HCT116 (cell line): ENCODE results near the gene ACTR3. TPM values are rescaled to one million over a fixed set of nuclear protein-coding genes. Genes with fewer than 3 reads are reported as not detected.

Experiments used
- ATAC-seq: fragments of 200-7000 bp; cut with Tn5 transposase; 2 replicates; pipeline ENCODE4 v1.9.1; 2020; ENCODE audit warnings: mild to moderate bottlenecking, moderate library complexity
- BruUV-seq: library from RNA; stranded (reverse); fragments of 400-500 nt; replicated peaks from 2 replicates; lab custom pipeline; 2021; lab: Mats Ljungman, UMichigan
- CTCF ChIA-PET: fragments of 300-600 bp; sonication (Branson Sonifier 250); formaldehyde crosslinking; loops from one replicate; lab custom pipeline; 2021; ENCODE audit warnings: antibody characterized with exemption; lab: Charles Lee
- POLR2A ChIA-PET: fragments of 300-600, 350-600 bp; sonication (Branson Sonifier 250); formaldehyde crosslinking; loops from one replicate; lab custom pipeline; 2021; ENCODE audit warnings: antibody characterized with exemption; lab: Charles Lee
- RAD21 ChIA-PET, 2 experiments: fragments of 300-600 bp; sonication (Branson Sonifier 250); formaldehyde crosslinking; loops; one replicate each; lab custom pipeline; 2023; ENCODE audit warnings: low total read pairs in 2 of 2; ENCODE audit not compliant: uncharacterized antibody in 2 of 2, unreplicated experiment in 2 of 2, low non-redundant PET in 1 of 2; lab: Charles Lee
- DNase-seq: peaks from one replicate; pipeline ENCODE4 v3.0.0-alpha.2; 2010; ENCODE audit warnings: low read depth, low spot score
- H2AFZ ChIP-seq: fragments of 200-600 bp; shearing (Covaris generic), sonication (generic); 2 replicates; pipeline ENCODE4 v1.6.1; 2017; ENCODE audit warnings: low read depth, mixed run types, mixed read lengths, antibody characterized with exemption, low read length; ENCODE audit not compliant: poor library complexity, severe bottlenecking
- H3K27ac ChIP-seq: 2 replicates; pipeline ENCODE4 v1.5.1; 2012; ENCODE audit warnings: low read depth, low read length
- H3K27me3 ChIP-seq: fragments of 200-600 bp; sonication (generic); 2 replicates; pipeline ENCODE4 v1.6.1; 2016; ENCODE audit warnings: mixed run types, low read length, mixed read lengths; ENCODE audit not compliant: insufficient read depth
- H3K36me3 ChIP-seq, 2 experiments: fragments of 200-500 bp in 1 of 2; fragments of 200-600 bp in 1 of 2; sonication (Bioruptor generic) in 1 of 2; sonication (generic) in 1 of 2; 2 replicates each; pipeline versions ENCODE4 v1.5.1 to v1.6.1; 2014 to 2016; ENCODE audit warnings: low read length in 2 of 2, inconsistent platforms in 1 of 2, mixed read lengths in 1 of 2, mixed run types in 1 of 2; ENCODE audit not compliant: insufficient read depth in 2 of 2, control insufficient read depth in 1 of 2
- H3K4me1 ChIP-seq, 2 experiments: fragments of 200-600 bp in 1 of 2; sonication (generic) in 1 of 2; 2 replicates each; pipeline versions ENCODE4 v1.5.1 to v1.6.1; 2012 to 2017; ENCODE audit warnings: low read length in 2 of 2, inconsistent platforms in 1 of 2, mild to moderate bottlenecking in 1 of 2, mixed read lengths in 1 of 2, mixed run types in 1 of 2, moderate library complexity in 1 of 2; ENCODE audit not compliant: insufficient read depth in 2 of 2, control insufficient read depth in 1 of 2
- H3K4me2 ChIP-seq: fragments of 200-600 bp; sonication (generic); 2 replicates; pipeline ENCODE4 v1.6.1; 2017; ENCODE audit warnings: mixed run types, low read length, mixed read lengths
- H3K4me3 ChIP-seq, 2 experiments: fragments of 200-600 bp in 1 of 2; sonication (generic) in 1 of 2; replicated peaks in 1 of 2; 2 replicates each; pipeline ENCODE4 v1.5.1; 2011 to 2016; ENCODE audit warnings: low read length in 2 of 2, control low read depth in 1 of 2, low read depth in 1 of 2, mild to moderate bottlenecking in 1 of 2, mixed read lengths in 1 of 2, mixed run types in 1 of 2
- H3K79me2 ChIP-seq: fragments of 200-600 bp; sonication (generic); 2 replicates; pipeline ENCODE4 v1.6.1; 2017; ENCODE audit warnings: mild to moderate bottlenecking, mixed run types, low read length, moderate library complexity, mixed read lengths; ENCODE audit not compliant: insufficient read depth
- H3K9ac ChIP-seq: fragments of 200-600 bp; sonication (generic); 2 replicates; pipeline ENCODE4 v1.6.1; 2016; ENCODE audit warnings: low read length, mixed read lengths
- H3K9me2 ChIP-seq: fragments of 200-600 bp; sonication (generic), shearing (Covaris generic); 2 replicates; pipeline ENCODE4 v1.6.1; 2017; ENCODE audit warnings: mixed run types, mild to moderate bottlenecking, moderate library complexity; ENCODE audit not compliant: insufficient read depth
- H3K9me3 ChIP-seq, 2 experiments: fragments of 200-500 bp in 1 of 2; fragments of 200-600 bp in 1 of 2; sonication (Bioruptor generic) in 1 of 2; sonication (generic) in 1 of 2; 2 replicates each; pipeline ENCODE4 v1.6.1; 2014 to 2017; ENCODE audit warnings: low read length in 2 of 2, mixed read lengths in 2 of 2, inconsistent platforms in 1 of 2, low read depth in 1 of 2, mild to moderate bottlenecking in 1 of 2, mixed run types in 1 of 2, moderate library complexity in 1 of 2; ENCODE audit not compliant: control insufficient read depth in 1 of 2, insufficient read depth in 1 of 2
- H4K20me1 ChIP-seq: fragments of 200-600 bp; sonication (generic), shearing (Covaris generic); 2 replicates; pipeline ENCODE4 v1.6.1; 2017; ENCODE audit warnings: mixed run types, mild to moderate bottlenecking, moderate library complexity; ENCODE audit not compliant: insufficient read depth
- CTCF ChIP-seq, 3 experiments: fragments of 200-600 bp in 1 of 3; sonication (generic) in 1 of 3; IDR thresholded peaks in 2 of 3; conservative IDR thresholded peaks in 1 of 3; 2 replicates each; pipeline ENCODE4 v1.5.1; 2012 to 2017; ENCODE audit warnings: low read depth in 2 of 3, low read length in 2 of 3, antibody characterized with exemption in 1 of 3, borderline replicate concordance in 1 of 3, control low read depth in 1 of 3, mild to moderate bottlenecking in 1 of 3, mixed read lengths in 1 of 3, mixed run types in 1 of 3, moderate library complexity in 1 of 3; ENCODE audit not compliant: insufficient read depth in 1 of 3
- EZH2 ChIP-seq: fragments of 200-600 bp; sonication (generic); IDR thresholded peaks from 2 replicates; pipeline ENCODE4 v1.6.1; 2017; ENCODE audit warnings: antibody characterized with exemption, mixed run types
- EZH2phosphoT487 ChIP-seq: fragments of 200-600 bp; IDR thresholded peaks from 2 replicates; pipeline ENCODE4 v1.6.1; 2018; ENCODE audit warnings: antibody characterized with exemption, borderline replicate concordance
- MAX ChIP-seq: IDR thresholded peaks from 2 replicates; pipeline ENCODE4 v1.6.1; 2012
- POLR2A ChIP-seq: IDR thresholded peaks from 2 replicates; pipeline ENCODE4 v1.7.0; 2011; ENCODE audit warnings: borderline replicate concordance; ENCODE audit not compliant: insufficient read depth, insufficient read length; ENCODE audit errors: extremely low read depth
- REST ChIP-seq: IDR thresholded peaks from 2 replicates; pipeline ENCODE4 v1.6.1; 2012; ENCODE audit warnings: low read depth
- SIN3A ChIP-seq: IDR thresholded peaks from 2 replicates; pipeline ENCODE4 v1.6.1; 2012; ENCODE audit warnings: low read depth
- SP1 ChIP-seq: IDR thresholded peaks from 2 replicates; pipeline ENCODE4 v1.6.1; 2012; ENCODE audit warnings: low read depth
- ZNF274 ChIP-seq: fragments of 200-500 bp; sonication (Bioruptor generic); IDR thresholded peaks from 2 replicates; pipeline ENCODE4 v1.6.1; 2014; ENCODE audit warnings: mild to moderate bottlenecking, low read depth, low read length, inconsistent platforms
- intact Hi-C: fragments of 100-400 bp; cut with micrococcal nuclease; formaldehyde crosslinking; loops from 2 replicates; pipeline ENCODE4 v1.10.0; 2022
- total RNA-seq: library from RNA; stranded (reverse); gene quantifications from one replicate; pipeline ENCODE4 v1.2.1, GENCODE V29; 2021; ENCODE audit not compliant: unreplicated experiment

The ACTR3 gene
- total RNA-seq, 1 experiment from 2014 or later, result 232 TPM

- Histone ChIP-seq H3K4me1 (no peaks in the 10 kb centered on the region), H3K27ac (no peak overlapping the region), H3K9me2 (no peaks in the 10 kb centered on the region), H3K27me3 (no peaks in the 10 kb centered on the region), H3K9me3 (no peaks in the 10 kb centered on the region), H3K9ac (no peak overlapping the region), H3K4me3 (no peak overlapping the region), H3K36me3 (no peaks in the 10 kb centered on the region), H3K79me2 (no peaks in the 10 kb centered on the region), H2AFZ (no peak overlapping the region), H3K4me2 (no peak overlapping the region), H4K20me1 (no peaks in the 10 kb centered on the region)
- ChIA-PET CTCF (interaction anchor here (0.9 kb wide), 1 partner anchor 10 kb away, joined by 3 read pairs; no protein-coding TSS in a partner anchor), RAD21 (no interaction called here), POLR2A (no interaction called here)
- no peak for DNase-seq
- TF ChIP-seq EZH2 (no peak), CTCF (IDR thresholded peaks at IDR 0.05 in 2 of 3, conservative IDR thresholded peaks at IDR 0.05 in 1 of 3; ENCODE audit: borderline replicate concordance in 1 of 3, insufficient read depth in 1 of 3, low read depth in 2 of 3, low read length in 2 of 3) (no peak), EZH2phosphoT487 (no peak), REST (no peak), SP1 (no peak), ZNF274 (no peak), MAX (no peak), POLR2A (no peak), SIN3A (no peak)
- no TSS peak for BruUV-seq
- ATAC-seq, result no peak
- intact Hi-C loops, result loop anchor here (10.0 kb wide), 1 partner anchor 208 kb away; the partner anchor contains the start of gene SLC35F5
These were observed 73.0 kb downstream of the ACTR3 start for GRCh38 chr2:113962692-113963480.
